HG03103 (cell line): Measurements from ENCODE around the gene EGFL7.

Experiments used
- ATAC-seq: cut with Tn5 transposase; IDR thresholded peaks from one replicate; pipeline ENCODE4 v1.9.1; 2021; ENCODE audit warnings: low read depth; ENCODE audit not compliant: unreplicated experiment

The EGFL7 gene

DNA sequence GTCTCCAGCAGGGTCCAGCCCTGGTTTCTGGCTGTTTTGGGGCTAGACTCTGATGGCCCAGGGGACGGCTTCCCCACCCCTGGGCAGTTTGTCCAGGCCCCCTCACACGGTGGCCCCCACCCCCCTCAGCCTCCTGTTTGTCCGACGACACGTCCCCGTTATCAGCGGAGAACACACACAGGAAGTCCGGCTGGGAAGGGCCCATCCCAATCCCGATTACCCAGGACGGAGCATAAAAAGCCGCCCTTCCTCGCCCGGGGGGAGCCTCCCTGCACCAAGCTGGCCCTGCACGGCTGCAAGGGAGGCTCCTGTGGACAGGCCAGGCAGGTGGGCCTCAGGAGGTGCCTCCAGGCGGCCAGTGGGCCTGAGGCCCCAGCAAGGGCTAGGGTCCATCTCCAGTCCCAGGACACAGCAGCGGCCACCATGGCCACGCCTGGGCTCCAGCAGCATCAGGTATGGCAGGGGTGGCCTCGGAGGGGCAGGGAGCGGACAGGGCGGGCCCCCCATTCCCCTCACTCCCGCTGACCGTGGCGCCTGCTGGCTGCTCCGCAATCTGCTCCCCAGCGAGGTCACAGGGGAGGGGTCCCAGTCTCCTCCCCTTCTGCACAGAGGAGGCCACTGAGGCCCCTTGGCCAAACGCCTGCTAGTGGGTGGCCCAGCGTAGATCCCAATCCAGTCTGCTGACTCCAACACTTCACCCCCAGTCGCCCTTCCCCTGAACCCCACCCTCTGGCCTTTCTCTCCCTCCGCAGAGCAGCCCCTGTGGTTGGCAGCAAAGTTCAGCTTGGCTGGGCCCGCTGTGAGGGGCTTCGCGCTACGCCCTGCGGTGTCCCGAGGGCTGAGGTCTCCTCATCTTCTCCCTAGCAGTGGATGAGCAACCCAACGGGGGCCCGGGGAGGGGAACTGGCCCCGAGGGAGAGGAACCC, at the start of gene EGFL7:
Gene EGFL7, plus strand, starts transcription at position 261 of the 926 bp plus-strand sequence. CDS start 5,367 bp downstream, outside the sequence.
- no peak for ATAC-seq

DNA sequence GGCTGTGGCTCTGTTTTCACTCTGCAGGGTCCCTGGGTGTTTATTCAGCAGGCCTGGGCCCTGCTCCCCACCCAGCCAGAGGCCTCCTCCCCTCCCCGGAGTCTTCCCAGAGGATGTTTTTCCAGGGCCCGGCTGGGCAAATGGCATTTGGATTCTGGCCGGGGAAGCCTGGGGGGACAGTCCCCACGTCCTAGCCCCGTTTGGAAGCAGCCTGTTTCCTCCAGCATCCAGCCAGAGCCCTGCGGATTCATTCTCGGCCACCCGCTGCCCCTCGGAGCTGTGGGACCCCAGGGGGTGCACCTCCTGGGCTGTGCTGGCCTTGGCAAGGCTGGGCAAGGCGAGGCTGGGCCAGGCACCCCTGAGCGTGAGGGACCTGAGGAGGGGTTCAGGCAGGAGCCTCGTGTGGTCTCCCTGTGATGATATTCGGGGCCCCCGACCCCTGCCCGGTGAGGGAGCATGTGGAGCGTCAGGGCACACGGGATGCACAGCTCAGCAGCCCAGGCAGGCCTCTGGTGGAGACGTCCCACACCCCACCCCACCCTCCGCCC, 48.8 kb upstream of the EGFL7 start:
- no peak for ATAC-seq

DNA sequence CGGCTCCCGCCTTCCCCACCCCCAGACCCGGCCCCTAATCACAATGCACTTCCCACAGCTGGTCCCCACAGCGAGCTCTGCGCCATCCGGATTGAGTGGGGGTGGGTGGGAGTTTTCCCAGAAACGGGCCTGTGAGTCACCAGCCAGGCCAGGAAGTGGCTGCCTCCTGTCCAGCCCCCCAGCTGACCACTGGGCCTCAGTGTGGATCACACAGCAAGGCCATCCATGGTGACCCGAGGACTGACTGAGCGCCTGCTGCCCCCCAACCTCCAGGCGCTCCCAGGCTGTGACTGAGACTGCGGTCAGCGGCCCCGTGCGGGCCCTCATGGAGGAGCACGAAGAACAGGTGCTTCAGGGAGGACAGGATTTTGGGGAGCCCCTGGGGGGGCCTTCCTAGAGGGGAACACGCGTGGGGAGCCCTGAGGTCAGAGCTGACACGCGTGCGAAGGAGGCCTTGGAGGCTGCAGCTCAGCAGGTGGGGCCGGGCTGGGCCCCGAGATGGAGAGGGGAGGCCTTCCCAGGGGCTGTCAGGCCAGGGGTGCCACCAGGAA, 48.3 kb upstream of the EGFL7 start:
- ATAC-seq = no peak

DNA sequence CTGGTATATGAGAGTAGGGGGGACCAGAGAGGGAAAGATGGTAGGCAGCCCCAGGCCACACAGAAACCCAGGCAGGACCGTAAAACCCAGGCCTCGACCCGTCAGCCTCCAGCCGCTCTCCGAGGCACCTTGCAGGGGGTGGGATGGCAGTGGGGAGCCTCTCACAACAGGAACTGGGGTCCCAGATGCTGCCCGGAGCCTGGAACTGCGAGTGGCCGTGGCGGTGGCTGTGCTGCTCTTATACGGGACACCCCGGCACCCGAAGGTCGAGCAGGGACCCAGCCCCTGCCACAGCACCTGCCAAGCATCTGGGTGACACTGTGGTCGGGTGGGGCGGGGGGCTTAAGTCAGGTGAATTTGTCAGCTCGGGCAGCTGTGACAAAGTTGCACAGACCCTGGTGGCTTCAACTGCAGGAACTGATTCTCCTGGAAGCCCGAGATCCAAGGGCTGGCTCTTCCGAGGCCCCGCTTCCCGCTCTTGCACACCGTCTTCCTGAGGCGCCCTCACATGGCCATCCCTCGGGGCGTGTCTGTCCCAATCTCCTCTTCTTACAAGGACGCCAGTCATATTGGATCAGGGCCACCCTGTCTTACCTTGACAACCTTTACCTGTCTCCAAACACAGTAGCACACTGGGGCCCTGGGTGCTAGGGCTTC, 47.6 kb upstream of the EGFL7 start:
- no peak for ATAC-seq

DNA sequence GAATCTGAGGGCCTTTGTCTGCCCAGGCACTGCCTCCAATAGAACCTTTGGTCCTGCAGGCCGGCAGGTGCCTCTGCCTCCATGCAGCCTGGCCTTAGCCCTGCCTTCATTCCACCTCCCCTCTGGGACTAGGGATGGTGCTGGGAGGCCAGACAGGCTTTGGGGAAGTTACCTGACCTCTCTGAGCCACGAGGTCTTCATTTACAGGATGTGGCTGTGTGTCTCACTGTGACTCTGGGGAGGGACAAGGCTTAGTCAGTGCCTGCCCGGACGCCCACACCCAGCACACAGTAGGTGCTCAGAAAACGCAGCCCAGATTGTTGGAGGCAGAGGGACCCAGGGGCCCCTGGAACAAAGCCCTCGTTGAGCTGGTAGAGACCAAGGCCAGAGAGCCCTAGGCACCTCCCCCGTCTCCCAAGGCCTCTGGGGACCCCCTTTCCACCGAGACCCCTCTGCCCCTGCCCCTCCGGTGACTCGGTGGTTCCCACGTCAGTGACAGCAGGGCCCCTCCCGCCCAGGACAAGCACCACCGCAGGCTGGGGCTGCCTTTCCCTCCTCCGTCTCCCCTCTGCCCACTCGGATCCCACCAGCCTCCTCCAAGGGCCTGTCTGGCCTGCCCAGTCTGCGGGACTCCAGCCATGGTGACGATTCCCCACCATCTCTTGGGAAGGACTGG, 46.9 kb upstream of the EGFL7 start:
- no peak for ATAC-seq

DNA sequence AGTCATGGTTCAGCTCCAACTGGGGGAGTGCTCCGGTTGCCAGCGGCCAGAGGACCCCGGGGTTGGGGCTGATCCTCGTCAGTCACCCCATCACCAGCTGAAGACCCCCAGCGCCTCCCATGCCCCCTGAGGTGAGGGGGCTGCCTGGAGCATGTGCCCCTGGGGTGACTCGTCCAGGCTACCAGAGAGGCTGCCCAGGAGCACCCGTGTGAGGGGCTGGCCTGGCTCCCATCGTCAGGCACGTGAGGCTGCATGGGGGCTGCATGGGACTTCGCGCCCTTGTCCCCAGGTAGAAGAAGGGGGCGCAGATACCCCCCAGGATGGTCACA, 46.4 kb upstream of the EGFL7 start:
- ATAC-seq = no peak

DNA sequence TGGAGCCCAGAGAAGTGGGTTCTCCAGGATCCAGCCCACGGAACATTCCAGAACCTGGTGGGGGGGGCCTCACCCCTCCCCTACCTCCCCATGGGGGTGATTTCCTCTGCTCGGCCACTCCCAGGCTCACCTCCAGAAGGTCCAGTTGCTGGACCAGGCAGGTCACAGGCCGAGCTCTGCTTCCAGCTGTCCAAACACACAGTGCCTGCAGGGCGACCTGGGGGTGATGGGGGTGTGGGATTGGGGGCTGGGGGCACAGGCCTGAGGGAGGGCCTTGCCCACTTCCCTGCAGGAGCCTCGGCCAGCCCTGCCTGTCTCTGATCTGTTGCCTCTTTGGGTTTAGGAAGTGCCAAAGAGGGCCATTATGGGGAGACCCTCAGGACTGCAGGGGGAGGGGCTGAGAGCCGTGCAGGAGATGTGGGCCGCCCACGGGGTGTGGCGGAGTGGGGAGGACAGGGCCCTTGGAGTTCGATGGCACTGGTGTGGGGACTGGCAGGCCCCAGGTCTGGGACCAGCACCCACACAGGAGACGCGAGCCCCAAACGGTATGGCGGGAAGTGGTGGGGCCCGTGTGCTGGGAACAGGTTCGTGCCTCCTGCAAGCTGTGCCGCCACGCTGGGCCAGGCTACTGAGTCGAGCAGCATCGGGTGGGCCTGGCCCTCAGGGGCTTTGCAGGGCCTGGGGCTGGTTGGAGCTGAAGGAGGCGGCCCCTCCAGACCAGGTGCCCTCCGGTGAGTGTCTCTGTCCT, 45.6 kb upstream of the EGFL7 start:
- no peak for ATAC-seq

DNA sequence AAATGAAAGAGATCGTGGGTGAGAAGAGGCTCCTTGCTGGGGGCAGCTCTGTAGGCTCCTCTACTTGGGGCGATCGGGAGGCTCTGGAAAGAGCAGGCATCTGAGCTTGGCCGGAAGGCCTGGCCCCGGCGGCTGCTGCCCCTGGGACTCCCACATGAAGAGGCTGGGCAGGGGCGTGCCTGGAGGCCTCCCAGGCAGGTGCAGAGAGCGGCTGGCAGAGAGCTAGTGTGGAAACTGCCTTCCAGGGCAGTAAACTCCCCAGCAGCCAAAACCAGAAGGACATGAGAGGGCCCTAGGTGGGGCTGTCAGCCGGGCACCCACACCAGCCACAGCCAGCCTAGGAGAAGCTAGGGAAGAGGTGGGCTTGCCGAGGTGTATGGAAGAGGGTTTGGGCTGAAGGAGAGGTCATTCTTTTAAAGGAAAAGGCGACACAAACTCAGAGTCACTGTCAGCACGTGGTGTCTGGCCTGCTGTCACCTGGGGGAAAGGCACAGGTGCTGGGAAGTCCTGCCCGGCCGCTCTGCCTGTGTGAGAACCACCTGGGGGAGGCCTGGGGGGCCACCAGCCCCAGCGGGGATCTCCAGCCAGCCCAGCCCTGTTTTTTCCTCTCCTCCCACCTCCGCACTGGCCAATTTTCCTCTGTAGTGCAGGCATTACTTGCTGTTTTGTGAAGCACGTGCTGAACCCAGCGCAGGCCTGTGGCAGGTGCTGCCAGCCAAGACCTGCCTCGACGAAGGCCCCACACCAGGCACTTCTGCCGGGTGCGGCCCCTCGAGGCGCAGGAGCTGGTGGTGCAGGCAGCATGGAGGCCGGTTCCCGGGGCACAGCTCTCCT, 44.8 kb upstream of the EGFL7 start:
- ATAC-seq = no peak

DNA sequence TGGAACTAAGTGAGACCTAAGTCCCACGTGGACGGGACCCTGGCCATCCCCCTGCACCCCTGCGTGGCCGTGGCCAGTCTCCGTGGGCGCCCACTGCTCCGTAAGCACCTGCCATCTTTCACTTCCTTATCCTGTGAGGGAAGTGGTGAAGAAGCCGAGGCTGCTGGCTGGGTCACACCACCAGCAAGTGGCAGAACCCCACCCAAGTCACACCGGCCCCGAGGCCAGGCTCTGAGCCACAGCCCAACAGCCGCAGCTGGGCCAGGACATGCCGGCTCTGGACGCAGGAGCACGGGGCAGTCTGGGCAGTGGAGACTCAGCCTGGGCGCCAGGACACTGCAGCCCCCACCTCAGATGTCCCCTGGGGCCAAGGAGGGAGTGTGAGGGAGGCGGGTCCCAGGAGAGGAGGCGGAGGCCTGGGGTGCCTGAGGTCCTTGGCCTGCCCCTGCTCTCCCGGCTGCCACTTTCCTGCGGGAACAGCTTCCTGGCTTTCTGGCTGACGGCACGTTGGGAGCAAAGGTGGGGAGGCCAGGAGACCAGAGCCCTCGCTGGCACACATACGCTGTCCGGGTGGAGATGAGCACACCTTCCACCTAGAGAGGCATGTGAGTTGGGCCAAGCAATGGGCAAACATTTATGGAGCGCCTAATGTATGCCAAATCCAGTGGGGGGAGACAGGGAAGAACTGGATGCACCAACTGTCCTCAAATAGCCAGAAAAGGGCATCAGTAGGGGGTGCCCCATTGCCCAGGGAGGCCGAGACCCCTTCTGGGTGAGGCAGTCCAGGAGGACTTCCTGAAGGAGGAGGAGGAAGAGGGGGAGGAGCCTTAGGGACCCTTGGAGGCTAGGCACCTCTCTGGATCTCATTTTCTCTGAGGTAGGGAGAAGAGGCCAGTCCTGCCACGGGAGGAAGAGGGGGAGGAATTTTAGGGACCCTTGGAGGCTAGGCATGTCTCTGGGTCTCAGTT, 43.9 kb upstream of the EGFL7 start:
- no peak for ATAC-seq

DNA sequence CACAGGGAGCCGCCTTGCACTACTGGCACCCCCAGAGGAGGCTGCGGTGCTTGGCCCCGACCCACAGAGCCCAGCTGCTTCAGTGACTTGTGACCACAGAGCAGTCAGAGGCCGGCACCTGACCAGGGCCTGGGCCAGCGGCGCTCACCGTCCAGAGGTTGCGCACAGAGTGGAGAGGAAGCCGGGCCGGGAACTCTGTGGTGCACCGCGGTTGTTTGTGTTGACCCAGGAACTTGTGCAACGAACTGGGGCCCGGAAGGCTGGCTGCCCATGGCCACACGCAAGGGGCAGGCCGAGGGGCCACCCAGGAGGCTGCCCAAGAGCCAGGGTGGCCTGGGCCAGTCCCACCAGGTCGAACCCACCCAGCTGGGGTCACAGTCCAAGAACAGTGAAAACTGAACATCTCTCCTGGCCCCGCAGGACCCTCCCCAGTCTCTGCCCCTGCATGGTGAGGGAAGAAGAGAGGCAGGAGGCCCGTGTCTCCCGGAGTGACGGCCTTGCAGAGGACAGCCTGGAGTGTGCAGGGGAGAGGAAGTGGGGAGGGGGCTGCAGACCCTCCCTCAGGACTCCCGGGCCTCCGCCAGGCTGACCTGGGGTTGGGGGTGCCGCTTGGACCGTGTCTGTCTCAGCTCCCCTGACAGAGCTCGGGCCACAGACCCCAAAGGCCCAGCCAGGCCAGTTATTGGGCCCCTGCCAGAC, 42.8 kb upstream of the EGFL7 start:
- no peak for ATAC-seq

DNA sequence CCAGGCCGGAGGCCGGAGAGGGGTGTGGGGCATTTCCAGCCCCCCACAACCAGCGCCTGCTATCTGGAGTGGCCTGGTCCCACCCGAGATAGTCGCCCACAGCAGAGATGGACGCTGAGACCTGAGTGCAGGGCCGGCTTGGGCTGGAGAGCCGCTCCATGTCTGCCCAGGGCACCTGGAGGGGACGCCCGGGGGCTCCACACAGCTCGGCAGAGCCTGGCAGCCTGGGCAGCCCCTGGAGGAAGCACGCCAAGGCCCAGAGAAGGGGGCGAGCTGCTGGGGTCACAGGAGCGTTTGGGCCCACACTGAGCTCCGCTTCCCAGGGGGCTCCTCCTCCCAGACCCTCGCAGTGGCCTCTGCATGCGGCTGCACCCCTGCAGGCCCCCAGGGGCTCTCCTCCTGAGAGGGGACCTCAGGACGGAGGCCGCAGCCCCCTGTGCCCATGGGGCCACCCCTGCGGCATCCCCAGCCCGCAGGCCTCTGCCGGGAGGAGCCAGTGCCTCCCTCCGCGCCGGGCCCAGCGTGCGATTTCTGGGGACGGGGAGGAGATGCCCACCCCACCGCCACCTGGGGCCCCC, 42.2 kb upstream of the EGFL7 start:
- no peak for ATAC-seq

DNA sequence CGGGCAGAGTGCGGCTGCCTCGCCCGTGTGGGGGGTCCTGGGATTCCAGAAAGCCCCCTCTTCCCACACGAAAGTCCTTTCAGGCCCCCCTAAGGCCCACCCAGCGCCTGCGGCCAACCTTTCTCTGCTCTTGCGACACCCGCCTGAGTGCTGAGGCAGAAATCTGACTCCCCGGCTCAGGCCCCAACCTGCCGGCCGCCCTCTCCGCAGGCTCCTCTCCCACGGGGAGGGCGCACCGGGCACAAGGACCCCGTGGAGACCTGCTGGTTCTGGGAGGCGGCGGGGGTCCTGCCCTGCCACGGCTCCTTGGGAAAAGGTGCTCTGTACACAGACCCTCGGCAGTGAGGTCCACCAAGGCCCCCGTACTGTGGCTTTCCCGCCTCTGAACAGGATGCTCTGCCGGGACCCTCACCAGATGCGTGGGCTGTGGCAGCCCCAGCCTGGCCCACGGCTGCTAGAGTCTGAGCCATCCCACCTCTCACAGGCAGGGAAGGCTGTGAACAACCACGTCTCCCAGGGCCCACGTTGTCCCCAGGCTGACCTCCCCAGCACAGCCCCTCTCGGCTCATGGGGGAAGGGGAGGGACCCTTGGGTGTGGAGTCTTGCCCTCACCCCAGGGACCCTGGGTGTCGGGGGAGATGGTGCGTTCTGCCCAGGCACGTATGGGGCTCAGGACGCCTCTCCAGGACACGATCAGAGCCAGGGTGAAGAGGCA, 41.5 kb upstream of the EGFL7 start:
- ATAC-seq = no peak

DNA sequence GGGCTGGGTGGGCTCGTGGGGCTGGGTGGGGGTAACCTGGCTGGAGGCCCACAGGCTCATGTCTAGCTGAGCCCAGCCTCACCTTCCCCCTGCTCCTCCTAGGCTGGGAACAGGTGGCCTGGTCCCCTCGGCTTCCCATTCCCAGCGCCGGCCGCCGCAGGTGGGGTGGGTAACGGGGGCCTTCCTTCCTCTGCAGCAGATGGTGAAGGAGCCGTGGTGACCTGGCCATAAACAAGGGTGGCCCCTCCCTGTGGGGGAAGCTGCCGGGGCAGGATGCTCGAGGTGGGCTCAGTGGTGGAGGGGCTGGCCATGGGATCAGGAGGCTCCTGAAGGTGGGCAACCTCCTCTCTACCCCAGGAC, 41.0 kb upstream of the EGFL7 start:
- no peak for ATAC-seq

DNA sequence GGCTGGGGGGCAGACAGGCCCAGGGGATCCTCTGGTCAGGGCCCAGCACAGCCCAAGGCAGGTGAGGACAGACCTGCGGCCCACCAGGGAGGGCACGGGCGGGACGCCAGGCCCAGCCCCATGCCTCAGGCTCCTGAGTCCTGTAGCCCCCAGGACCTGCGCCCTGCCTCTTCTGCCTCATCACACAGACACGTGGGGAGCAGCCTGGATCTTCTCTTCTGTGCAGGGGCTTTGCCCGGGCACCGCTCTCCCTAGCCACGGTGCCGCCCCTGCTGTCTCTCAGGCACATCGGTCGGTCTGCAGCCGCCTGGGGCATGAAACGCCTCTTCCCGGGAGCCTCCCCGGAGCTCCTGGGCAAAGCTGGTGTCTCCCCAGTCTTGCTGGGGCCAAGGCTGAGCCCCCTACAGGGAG, 40.2 kb upstream of the EGFL7 start:
- no peak for ATAC-seq

DNA sequence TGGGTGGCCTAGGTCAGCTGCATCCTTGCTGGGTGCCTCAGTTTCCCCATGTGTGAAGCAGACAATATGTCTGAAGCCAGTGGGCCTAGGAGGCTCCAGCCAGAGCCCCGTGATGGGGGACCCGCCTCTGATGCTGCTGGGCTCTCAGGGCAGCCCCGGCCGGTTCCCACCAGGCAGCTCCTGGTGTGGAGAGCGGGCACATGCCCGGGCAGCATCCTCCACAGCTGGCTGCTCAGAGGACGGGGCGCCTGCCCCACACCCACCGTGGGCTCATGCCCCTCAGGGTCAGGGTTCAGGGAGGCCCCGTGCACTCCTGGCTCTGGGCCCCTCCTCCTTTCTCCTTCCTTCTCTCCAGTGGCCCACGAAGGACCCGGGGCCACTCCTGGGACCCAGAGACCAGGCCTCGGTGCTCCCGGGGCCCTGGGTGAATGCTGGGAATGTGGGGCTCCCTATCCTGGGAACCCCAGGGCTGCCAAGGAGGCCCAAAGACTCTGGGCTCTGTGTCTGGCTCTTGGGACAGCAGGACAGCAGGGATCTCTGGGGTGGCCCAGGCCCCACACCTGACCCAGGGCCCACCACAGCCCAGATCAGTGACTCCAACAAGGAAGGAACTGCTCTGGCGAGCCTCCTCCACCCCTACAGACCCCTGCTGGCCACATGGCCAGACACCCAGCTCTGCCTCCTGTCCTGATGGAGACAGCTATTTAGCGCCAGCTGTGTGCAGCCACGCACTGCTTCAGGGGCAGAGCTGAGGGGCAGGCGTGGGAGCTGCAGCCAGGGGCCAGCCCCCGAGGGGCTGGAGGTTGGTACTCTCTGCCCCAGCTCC, 39.5 kb upstream of the EGFL7 start:
- no peak for ATAC-seq

DNA sequence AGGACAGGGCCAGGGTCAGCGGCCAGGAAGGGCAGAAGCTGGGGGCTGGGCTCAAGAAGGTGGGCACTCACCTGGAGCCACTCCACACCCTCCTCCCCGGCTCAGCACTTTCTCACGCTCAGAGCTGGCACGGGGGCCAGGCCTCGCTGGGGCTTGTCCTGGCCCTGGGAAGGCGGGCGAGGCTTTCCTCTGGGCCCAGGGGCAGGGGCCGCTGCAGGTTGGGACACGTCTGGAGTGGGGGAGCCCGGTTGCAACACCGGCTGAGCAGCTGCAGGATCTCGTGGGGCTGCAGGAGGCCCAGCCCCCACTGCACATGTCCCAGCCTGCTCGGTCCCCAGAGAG, 38.9 kb upstream of the EGFL7 start:
- ATAC-seq = no peak
